Measurements from ENCODE around the gene SHOX. TPM values are rescaled to one million over a fixed set of nuclear protein-coding genes. Genes with fewer than 3 reads are reported as not detected.

SHOX gene
- polyA plus RNA-seq, 3 donors = not detected

- 6% methylated on average over 58 of the region's 62 CpGs for WGBS (ENCODE audit: insufficient coverage)
- no peak for TF ChIP-seq CTCF (IDR thresholded peaks at IDR 0.05)
- H3K4me2 ChIP-seq (replicated peaks; ENCODE audit: extremely low read depth, low read length, poor library complexity, severe bottlenecking) = no peak overlapping the region
- no peak overlapping the region for H3K9ac ChIP-seq (ENCODE audit: insufficient read depth, low read length, poor library complexity, severe bottlenecking)
- no peaks in the 10 kb centered on the region for H3K79me2 ChIP-seq (ENCODE audit: insufficient read depth, low read length)
- no peak for DNase-seq
- peaks cover 31 to 78% of the 10 kb centered on the region in 2 donors for H3K27me3 ChIP-seq (ENCODE audit: control insufficient read depth in 2 of 2, insufficient read depth in 2 of 2, low read length in 2 of 2)
- Mint-ChIP-seq H3K4me3 (peak overlapping the region in 1 of 2 donors; percentile 88), H3K27ac (no peak overlapping the region), H3K9me3 (peaks cover 0 to 16% (median 8%) of the 10 kb centered on the region in 7 donors), H3K27me3 (ENCODE audit: low read depth in 3 of 3) (peaks cover 83 to 95% (median 86%) of the 10 kb centered on the region in 3 donors), H3K36me3 (peaks cover 0 to 2% of the 10 kb centered on the region in 2 donors), H3K4me1 (no peaks in the 10 kb centered on the region)
- no peaks in the 10 kb centered on the region for H3K36me3 ChIP-seq (replicated peaks in 1 of 2; ENCODE audit: control insufficient read depth in 1 of 2, insufficient read depth in 2 of 2, low read length in 2 of 2)
- no peak overlapping the region for H3K4me3 ChIP-seq (replicated peaks in 1 of 3; ENCODE audit: low read depth in 2 of 3, low read length in 3 of 3)
- H3K4me1 ChIP-seq (ENCODE audit: control insufficient read depth in 1 of 2, insufficient read depth in 2 of 2, low read length in 2 of 2) = no peaks in the 10 kb centered on the region
- H2AFZ ChIP-seq (ENCODE audit: insufficient read depth, low read depth, low read length, poor library complexity, severe bottlenecking) = no peak overlapping the region
- no peaks in the 10 kb centered on the region for H4K20me1 ChIP-seq (ENCODE audit: insufficient read depth, low read length)
- intact Hi-C loops (cut with micrococcal nuclease) = no loop called here
- H3K27ac ChIP-seq (ENCODE audit: low read depth in 1 of 2, low read length in 2 of 2) = no peak overlapping the region
- H3K9me3 ChIP-seq (replicated peaks in 1 of 2; ENCODE audit: control insufficient read depth in 1 of 2, insufficient read depth in 1 of 2, low read length in 2 of 2) = peaks cover 0 to 20% of the 10 kb centered on the region in 2 donors
Measured at GRCh38 chrX:630007-630611, 482 bp upstream of the SHOX start.

GRCh38 chrX:631802-632365, 1.3 kb downstream of the SHOX start:
- 3% methylated on average over 42 of the region's 44 CpGs for WGBS (ENCODE audit: insufficient coverage)
- Mint-ChIP-seq H3K4me1 (no peaks in the 10 kb centered on the region), H3K36me3 (peaks cover 0 to 2% of the 10 kb centered on the region in 2 donors), H3K27me3 (ENCODE audit: low read depth in 3 of 3) (peaks cover 75 to 86% (median 79%) of the 10 kb centered on the region in 3 donors), H3K27ac (no peak overlapping the region), H3K4me3 (peak overlapping the region in 1 of 2 donors; percentile 88), H3K9me3 (peaks cover 0 to 12% (median 5%) of the 10 kb centered on the region in 7 donors)
- H3K27ac ChIP-seq (ENCODE audit: low read depth in 1 of 2, low read length in 2 of 2) = no peak overlapping the region
- no peak for TF ChIP-seq CTCF (IDR thresholded peaks at IDR 0.05)
- no peak overlapping the region for H3K4me3 ChIP-seq (replicated peaks in 1 of 3; ENCODE audit: low read depth in 2 of 3, low read length in 3 of 3)
- H3K4me1 ChIP-seq (ENCODE audit: control insufficient read depth in 1 of 2, insufficient read depth in 2 of 2, low read length in 2 of 2) = no peaks in the 10 kb centered on the region
- H3K27me3 ChIP-seq (ENCODE audit: control insufficient read depth in 2 of 2, insufficient read depth in 2 of 2, low read length in 2 of 2) = peaks cover 40 to 85% of the 10 kb centered on the region in 2 donors
- H3K4me2 ChIP-seq (replicated peaks; ENCODE audit: extremely low read depth, low read length, poor library complexity, severe bottlenecking) = no peak overlapping the region
- H2AFZ ChIP-seq (ENCODE audit: insufficient read depth, low read depth, low read length, poor library complexity, severe bottlenecking) = no peak overlapping the region
- H3K9ac ChIP-seq (ENCODE audit: insufficient read depth, low read length, poor library complexity, severe bottlenecking) = no peak overlapping the region
- no peaks in the 10 kb centered on the region for H3K79me2 ChIP-seq (ENCODE audit: insufficient read depth, low read length)
- no peaks in the 10 kb centered on the region for H4K20me1 ChIP-seq (ENCODE audit: insufficient read depth, low read length)
- H3K36me3 ChIP-seq (replicated peaks in 1 of 2; ENCODE audit: control insufficient read depth in 1 of 2, insufficient read depth in 2 of 2, low read length in 2 of 2) = no peaks in the 10 kb centered on the region
- H3K9me3 ChIP-seq (replicated peaks in 1 of 2; ENCODE audit: control insufficient read depth in 1 of 2, insufficient read depth in 1 of 2, low read length in 2 of 2) = peaks cover 0 to 28% of the 10 kb centered on the region in 2 donors
- intact Hi-C loops (cut with micrococcal nuclease) = no loop called here
- no peak for DNase-seq

Measured in CD14-positive monocyte (primary cell).